Measurements from ENCODE around the gene CAMTA2.

Gene CAMTA2

DNA sequence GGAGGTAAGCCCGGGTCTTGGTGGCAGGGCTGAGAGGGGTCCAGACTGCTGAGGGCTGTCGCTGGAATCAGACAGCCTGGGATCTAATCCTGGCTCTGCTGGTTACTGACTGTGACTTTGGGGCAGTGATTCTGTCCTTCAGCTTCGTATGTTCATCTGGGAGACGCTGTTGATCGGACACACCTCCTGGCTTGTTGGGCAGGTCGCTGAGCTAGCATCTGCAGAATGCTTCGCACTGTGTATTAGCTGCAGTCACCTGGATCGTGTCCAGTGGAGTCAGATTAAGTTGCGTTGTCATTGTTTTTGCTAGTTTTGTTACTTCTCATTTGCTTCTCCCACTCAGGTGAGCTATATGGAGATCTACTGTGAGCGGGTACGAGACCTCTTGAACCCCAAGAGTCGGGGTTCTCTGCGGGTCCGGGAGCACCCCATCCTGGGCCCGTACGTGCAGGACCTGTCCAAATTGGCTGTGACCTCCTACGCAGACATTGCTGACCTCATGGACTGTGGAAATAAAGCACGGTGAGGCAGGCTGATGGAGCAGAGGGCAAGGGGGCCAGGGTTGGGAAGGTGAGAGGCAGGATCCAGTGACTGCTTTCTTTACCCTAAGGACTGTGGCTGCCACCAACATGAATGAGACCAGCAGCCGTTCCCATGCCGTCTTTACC is 14.8 kb upstream of the CAMTA2 start:
- DNase-seq (ENCODE audit: low read depth), result no peak

DNA sequence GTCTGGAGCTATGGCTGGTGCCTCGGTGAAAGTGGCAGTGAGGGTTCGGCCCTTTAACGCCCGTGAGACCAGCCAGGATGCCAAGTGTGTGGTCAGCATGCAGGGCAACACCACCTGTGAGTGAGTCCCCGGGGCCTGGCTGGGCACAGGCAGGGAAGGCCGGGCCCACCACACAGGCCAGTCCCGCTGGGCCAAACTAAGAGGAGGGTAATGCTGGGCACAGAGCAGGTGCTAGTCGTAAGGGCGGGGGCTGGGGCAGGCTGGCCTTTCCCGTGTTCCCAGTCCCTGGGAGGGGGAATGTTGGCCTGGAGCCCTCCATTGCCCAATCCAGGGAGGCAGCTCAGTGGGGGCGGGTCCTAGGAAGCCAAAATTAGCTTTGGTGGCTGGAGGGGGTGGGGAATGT is 12.8 kb upstream of the CAMTA2 start:
- DNase-seq (ENCODE audit: low read depth), result no peak

DNA sequence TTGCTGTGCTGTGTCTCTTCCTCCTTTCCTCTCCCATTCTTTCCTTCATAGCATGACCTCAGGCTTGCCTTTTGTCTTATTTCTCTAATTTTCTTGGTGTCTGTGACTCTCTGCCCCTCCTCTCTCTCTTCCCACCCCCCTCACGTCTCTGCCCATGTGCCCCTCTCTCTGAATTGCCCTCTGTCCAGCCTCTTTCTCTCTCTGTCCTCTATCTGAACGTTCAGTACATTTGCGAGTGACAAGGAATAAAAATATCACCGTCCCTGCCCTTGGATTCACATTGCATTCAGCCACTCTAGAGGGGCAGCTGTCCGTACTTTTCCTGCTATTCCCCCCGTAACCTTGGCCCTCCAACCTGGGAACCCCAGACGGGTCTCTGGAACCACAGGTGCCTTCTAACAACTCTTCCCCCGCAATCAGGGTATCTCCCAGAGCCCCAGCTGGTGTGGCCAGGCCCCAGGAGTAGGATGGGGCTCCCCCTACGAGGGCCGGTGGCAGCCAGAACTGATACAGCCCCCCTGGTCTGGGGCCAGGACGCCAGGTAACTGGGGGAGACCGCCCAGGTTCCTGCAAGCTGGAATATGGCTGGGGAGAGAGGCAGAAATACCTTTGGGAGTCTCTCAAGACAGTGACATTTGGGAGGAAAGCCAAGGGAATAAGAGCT is 12.1 kb upstream of the CAMTA2 start:
- DNase-seq (ENCODE audit: low read depth), result no peak

DNA sequence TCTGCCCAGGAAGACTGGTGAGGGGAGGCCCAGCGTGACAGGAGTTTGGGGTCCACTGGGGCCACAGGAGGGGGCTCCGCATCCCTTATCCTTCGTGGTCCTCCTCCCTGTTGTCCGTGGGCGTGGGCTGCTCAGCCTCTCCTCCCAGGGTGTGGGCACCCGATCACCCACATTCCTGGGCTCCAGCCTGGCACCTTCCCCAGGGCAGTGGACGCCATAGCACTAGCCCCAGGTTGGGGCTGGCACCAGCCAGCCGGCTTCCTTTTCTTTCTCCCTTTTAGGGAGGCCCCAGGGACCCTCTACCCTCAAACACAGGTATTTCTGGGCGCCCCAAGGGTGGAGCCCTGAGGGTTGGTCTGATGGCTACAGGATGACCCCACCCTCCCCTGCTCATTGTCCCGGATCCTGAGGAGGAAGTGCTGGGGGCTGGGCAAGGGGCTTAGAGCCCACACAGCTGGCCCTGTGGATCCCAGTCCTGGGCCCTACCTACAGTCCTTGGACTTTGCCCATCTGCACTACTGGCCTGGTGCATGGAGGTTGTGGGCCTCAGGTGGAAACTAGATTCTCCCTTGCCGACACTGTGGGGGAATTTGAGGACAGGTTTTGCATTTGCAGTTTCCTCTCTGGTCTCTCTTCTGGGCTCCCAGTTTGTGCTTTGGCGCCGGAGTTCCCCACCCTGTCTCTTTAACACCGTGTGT is 11.4 kb upstream of the CAMTA2 start:
- DNase-seq (ENCODE audit: low read depth), result no peak

DNA sequence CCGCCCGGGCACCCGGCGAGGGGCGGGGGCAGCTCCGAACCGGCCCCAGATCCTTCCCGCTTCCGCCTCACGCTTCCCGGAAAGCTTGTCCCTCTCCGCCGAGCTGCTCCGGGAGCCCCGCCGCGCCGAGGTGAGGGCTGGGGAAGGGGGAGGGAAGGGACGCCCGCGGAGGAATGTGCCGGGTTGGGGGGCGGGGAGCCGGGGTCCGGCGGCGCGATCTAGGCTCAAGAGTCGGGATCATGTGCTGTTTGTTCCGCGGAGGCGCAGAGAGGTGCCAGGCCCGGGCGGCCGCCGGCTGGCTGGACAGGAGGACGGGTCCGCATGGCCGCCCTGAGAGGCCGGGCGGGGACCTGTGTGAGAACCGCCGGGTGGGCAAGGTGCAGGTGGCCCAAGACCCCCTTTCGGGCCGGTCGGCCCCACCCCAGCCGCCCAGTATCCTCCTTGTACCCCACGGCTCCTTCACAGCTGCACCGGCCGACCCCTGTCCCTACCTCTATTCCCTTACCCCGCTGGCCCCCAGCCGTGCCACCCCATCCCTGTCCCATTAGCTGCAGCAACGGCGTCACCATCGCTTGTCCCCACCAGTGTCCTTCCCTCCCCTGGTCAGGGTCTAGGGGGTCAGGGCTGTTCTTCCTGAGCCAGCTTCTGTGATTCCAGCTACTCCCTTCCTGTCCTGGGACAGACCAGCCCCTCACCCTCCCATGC is 10.7 kb upstream of the CAMTA2 start:
- no peak for DNase-seq (ENCODE audit: low read depth)

DNA sequence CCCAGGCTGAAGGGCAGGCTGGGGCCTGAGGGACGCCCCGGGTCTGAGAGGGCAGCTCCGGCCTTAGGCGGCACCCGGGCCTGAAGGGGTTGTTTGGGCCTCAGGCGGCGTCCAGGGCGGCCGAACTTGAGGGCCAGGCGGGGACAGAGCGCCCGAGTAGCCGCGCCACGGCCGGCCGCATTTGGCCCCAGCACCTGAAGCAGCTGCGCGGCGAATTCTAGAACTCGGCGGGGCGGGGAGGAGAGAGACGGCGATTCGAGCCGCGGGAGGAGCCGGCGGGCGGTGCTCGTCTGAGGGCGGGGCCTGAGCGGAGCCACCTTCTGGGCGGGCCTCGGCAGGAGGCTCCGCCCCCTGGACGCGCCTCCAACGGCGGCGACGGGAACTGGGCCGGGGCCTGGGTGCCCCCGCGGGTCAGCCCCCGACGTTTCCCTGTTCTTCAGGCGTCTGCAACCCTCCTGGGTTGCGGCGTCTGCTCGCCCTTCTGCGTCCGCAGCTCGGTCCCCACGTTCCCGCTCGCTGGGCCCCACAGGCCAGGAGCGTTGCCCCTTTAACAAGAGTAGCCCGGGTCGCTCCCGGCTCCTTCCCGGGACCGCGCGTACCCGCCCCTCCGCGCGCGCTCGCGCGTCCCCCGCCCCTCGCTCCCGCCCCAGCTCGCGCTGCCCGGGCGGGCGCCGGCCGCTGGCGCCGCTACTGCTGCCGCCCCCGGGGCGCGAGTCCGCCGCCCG is 10.0 kb upstream of the CAMTA2 start, which contains the start of the genes INCA1 and KIF1C:
Gene INCA1, minus strand, starts transcription at position 221 of the 725 bp plus-strand sequence. CDS start 3,085 bp downstream, outside the sequence.
Gene KIF1C, plus strand, starts transcription at position 649 of the 725 bp plus-strand sequence. CDS start 2,297 bp downstream, outside the sequence.
- DNase-seq (ENCODE audit: low read depth), result peak; percentile 80

DNA sequence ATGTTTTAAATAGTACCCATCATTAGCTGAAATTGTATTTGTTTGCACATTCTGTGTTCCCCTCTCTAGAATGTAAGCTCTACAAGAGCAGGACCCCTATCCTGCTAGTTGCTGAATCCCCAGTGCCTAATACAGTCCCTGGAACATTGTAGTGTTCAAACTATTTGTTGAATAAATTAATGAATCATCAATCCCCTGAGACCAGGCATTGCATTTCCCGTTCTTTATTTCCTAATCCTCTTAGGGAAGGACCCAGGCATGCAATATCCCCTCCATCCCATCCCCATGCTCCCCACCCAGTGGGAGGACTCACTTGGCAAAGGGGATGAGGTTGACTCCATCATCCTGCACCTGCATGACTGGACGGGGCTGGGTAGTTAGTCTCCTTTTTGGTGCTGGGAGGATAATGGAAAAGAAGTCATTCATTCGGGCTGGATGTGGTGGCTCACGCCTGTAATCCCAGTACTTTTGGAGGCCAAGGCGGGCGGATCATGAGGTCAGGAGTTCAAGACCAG is 6.7 kb upstream of the CAMTA2 start:
- DNase-seq (ENCODE audit: low read depth), result no peak

DNA sequence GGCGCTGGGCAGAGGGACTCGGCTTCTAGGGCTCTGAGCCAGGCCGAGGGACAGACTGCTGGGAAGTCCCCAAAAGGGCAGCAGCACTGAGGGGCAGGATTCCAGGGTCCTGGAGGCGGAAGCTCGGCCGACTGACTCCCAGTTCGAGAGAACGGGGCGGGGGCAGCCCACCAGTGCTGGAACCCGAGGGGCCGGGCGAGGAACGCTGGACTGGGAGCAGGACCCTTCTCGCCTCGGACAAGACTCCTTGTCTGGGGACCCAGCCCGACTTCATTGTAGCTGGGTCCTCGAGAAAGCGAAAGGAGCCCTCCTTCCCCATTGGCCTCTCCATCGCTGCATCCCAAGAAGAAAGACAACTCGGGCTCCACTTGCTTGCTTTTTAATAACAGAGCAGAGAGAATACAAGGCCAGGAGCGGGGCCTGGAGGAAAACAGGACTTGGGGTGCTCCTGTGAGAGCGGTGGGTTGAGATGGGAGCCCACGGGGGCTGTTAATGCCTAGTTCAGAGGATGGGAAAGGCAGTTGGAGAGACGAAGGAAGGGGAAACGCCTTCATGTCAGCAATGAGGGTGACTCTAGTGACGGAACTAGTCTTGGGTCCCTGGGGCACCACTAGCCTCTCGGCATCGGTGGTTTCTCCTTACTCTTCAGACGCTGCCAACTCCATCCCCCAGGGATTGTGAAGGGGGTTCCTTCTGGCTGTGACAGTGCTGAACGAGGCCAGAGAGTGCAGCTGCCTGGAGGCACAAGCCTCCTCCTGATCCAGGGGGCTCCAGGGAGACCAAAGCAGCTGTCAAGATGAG is 492 bp upstream of the CAMTA2 start:
- no peak for DNase-seq (ENCODE audit: low read depth)

DNA sequence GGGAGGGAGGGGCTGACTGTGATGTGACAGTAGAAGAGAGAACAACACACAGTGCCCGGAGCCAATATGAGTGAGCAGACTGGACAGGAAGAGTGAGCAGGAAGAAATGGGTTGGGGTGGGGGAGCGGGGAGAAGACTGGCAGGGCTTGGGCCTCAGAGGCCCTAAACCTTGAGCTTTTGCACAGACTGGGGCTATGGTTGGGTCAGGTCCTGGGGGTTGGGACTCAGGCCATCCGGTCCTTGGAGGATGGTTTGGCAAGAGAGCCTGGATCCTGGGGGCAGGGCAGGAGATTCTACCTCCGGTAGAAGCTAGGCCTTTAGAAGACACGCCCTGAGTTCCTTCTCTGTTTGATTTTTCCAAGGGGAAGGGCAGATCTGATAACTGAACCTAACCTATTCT is 1.1 kb downstream of the CAMTA2 start:
- no peak for DNase-seq (ENCODE audit: low read depth)

DNA sequence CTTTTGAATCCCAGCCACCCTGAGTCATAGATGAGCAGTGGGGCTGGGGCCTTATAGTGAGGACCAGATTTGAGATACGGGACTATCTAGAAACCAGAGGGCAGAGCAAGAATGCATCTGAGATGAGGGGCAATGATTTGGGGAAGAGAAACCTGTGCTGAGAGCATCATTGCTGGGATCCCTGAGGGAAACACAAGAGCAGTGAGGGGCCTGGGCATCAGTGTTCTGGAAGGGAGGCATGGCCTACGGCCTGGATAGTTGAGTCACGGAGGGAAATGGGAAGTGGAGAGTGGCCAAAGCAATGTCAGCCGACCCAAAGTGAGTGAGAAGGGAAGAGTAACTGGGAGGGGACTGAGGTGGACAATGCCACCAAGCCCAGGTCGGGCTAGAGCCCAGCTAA is 5.2 kb downstream of the CAMTA2 start:
- DNase-seq (ENCODE audit: low read depth), result no peak

DNA sequence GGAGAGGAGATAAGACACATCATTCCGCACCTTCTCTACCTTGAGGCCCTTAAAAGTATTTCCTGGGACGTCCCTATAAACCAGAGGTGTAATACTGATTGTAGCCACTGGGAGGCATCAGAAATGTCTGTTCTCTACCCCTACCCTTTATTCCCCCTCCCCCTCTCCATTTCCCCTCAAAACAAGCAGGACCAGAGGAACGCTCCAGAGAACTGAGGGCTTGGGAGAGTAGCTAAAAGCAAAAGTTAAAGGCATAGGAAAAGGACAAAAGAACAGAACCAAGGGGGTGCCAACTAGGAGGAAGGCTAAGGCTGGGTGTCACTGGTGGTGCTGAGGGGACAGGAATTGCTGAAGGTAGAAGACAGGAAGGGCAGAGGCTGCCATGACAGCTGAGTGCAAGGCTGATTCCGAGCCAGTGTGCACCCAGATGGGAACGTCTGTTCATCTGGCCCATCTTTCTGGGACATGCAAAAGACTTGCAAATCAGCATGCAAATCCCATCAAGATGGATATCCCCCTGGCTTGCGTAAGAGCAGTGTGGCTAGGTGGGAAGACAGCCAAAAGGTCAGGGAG is 6.7 kb downstream of the CAMTA2 start:
- DNase-seq (ENCODE audit: low read depth), result no peak

DNA sequence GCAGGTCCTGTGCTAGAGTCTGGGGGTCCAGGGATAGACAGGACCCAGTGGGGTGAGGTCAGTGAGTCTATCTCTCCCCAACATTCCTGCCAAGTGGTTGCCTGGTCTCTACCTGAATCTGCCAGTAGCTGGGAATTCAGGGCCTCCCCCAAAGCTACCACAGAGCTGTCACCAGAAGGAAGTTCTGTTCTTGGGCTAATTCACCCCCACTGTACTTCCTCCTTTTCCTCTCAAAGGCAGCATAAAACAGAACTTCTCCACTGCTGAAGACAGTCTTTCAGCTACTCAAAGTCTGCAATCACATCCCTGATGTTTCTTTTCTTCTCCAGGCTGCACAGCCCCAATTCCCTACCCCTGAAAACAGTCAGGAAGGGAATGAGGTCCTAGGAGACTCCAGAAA is 8.7 kb downstream of the CAMTA2 start:
- DNase-seq (ENCODE audit: low read depth), result no peak

DNA sequence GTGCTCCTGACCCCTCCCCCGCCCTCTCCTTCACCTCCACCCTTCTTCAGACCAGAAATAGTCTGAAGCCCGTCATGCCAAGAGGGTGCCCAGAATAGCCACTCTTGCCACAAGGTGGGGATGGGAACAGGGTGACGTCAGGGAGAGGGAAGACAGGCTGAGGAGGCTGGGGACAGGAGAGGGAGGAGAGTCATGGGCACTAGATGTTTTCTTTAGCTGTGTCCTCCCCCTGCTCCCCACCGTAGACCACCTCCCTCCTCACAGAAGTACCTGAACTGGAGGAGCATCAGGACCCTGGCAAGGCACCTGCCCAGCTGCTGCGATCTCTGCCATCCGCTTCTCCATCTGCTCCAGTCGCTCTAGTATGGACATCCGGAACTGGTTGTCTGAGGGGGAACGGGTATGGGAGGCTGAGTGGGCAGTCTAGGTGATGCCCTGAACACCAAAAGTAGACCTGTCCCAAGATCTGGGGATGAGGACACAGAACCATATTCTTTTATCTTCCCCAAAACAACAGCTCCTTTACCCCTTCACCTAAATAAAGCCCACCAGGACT is 13.3 kb downstream of the CAMTA2 start:
- no peak for DNase-seq (ENCODE audit: low read depth)

DNA sequence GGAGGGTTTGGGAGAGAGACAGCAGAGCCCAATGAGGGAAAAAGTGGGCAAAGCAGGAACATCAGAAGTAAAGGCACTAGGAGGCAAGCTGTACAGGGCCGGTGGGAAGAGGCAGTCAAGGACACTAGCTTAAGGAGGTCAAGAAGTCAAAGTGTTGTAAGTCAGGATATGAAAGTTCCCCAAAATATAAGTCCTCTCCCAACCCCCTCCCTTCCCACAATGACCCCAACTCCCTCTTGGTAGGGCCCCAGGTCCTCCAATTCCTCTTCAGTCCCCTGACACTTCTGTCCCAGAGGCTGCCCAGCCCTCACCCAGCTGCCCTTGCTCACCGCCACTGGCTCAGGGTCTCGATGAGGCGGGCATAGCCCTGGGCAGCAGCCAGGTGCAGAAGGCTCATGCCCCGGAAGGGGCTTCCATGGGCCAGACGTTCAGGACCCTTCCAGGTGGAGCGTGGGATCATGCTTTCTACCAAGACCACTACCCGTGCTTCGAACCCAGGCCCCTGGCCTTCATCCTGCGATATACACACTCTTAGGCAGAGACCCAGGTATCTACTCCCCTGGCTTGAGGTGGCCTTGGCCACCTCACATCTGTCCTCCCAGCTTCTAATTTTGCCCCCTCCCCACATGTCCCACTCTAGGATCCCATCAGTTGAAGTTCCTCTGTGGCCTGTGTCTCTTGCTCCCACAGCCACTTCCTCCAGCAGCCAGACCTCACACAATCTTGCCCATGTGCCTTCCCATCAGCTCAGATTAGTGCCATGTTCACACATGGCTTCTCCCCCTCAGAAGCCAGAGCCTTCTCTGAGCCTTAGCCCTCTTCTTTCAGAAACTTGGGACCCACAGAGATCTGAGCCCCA is 14.0 kb downstream of the CAMTA2 start:
- DNase-seq (ENCODE audit: low read depth), result no peak

DNA sequence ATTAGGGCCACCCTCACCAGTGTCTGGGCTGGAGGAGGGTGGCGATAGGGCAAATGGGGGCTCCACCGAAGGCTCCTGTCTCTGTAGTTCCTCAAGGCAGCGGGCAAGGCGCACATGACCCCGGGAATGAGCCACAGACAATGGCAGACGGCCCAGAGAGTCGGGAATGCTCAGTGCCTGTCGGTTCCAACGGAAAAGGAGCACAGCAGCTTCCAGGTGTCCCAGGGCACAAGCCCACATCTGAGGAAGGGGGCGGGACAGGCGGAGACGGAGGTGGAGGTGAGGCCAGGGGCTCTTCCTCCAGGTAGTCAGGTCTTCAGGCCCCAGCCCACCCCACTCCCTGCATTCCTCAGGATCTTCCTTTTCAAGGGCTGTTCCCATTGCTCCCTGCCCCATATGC is 14.7 kb downstream of the CAMTA2 start:
- DNase-seq (ENCODE audit: low read depth), result no peak

DNA sequence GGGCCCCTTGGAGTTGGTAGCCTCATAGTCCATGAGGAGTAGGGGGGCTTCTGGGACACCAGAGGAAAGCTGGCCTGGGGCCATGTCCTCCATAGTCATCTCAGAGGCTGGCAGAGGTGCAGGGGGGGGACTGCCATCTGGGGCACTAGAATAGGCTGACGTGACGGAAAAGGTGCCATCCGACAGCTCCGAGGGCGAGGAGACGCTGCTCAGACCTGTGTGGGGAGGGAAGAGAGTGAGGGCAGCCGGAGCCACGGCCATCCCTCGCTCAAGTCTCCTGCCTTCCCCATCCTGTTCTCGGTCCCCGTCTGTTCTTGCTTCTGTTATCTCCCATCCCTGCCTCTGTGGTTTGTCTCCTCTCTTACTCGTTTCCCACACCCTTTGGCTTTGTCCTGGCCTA is 15.2 kb downstream of the CAMTA2 start:
- DNase-seq (ENCODE audit: low read depth), result no peak

DNA sequence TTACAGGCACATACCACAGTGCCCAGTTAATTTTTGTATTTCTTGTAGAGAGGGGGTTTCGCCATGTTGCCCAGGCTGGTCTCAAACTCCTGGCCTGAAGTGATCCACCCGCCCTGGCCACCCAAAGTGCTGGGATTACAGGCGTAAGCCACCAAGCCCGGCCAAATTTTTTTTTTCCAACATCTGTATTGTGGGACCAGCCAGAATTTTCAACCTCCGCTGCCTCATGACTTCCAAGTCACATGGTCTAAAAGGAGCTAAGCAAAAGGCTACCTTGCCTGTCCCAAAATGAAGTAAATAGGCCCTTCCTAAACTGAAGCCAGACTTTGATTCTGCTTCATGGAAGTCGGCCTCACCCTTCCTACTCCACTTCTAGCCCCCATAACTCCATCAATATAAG is 15.6 kb downstream of the CAMTA2 start:
- no peak for DNase-seq (ENCODE audit: low read depth)

DNA sequence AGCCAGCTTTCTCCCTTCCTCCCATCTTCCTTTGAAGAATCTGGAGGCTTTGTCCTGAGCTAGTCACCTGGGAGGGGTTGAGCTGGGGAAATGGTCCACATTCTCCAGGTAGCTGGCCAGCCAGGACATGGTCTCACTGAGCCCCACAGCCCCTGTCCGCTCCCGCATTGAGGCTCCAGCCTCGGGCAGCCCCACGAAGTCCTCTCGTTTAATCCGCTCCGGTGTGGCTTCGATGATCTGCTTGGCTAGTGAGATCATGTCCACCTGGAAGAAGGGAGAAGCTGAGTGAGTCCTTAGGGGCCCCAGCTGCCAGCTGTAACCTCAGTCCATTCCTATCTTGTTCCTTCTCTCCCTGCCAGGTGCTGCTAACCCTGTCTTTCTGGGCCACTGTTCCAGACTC is 17.2 kb downstream of the CAMTA2 start:
- no peak for DNase-seq (ENCODE audit: low read depth)

DNA sequence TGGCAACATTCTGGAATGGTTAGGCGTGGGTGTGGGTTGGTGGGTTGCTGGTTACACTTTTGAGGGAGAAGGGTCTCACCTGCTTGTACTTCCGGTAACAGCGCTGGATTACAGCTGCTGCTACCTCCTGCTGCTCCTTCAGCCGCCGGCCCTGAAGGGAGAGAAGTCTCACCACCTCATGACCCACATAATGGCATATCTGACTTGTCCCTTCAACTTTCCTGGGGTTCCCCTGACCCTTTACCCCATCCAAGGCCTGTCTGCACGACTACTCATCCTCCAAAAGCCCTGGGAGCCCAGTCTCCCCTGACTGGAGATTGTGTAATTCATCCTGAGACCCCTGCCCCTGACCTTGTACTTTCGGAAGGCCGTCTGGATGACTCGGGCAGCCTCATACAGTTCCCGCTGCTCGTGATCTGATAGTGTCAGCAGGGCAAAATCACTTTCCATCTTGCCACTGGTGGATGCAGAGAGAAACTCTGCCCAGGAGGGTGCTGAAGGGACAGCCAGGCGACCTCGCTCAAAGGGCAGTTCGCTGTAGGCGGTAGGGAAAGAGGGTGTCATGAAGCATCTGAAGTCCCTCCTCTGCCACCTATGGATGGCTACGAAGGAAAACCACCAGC is 17.8 kb downstream of the CAMTA2 start:
- DNase-seq (ENCODE audit: low read depth), result no peak
